GM21723 (cell line): ENCODE data around the gene PSMB2.
"Not testable (repeated sequence)": the region's sequence is repeated elsewhere in the genome, so short reads cannot be mapped to it uniquely, and the experiment has no call there.

Experiments
- ATAC-seq: cut with Tn5 transposase; IDR thresholded peaks from one replicate; pipeline ENCODE4 v1.9.1; 2021; ENCODE audit warnings: mild to moderate bottlenecking, moderate library complexity; ENCODE audit not compliant: unreplicated experiment

PSMB2 gene

GRCh38 chr1:35641233-35641866, at the start of gene PSMB2:
TSS of gene PSMB2 (minus strand) at chr1:35641526. CDS start at chr1:35641432, 94 bp downstream.
- peak; percentile 81 for ATAC-seq

- no peak for ATAC-seq
Measured at GRCh38 chr1:35691080-35691479, 49.8 kb upstream of the PSMB2 start.

- not testable (repeated sequence) for ATAC-seq
Measured at GRCh38 chr1:35690103-35690502, 48.8 kb upstream of the PSMB2 start.

GRCh38 chr1:35688161-35688560, 46.8 kb upstream of the PSMB2 start:
- ATAC-seq: no peak

GRCh38 chr1:35683012-35683411, 41.7 kb upstream of the PSMB2 start:
- no peak for ATAC-seq

GRCh38 chr1:35680271-35680670, 38.9 kb upstream of the PSMB2 start:
- no peak for ATAC-seq

- ATAC-seq: no peak
Measured at GRCh38 chr1:35675773-35676172, 34.4 kb upstream of the PSMB2 start.

GRCh38 chr1:35674111-35674510, 32.8 kb upstream of the PSMB2 start:
- no peak for ATAC-seq

GRCh38 chr1:35672116-35672515, 30.8 kb upstream of the PSMB2 start:
- no peak for ATAC-seq

- ATAC-seq: no peak
Measured at GRCh38 chr1:35668506-35668905, 27.2 kb upstream of the PSMB2 start.

- no peak for ATAC-seq
Measured at GRCh38 chr1:35666916-35667315, 25.6 kb upstream of the PSMB2 start.

- ATAC-seq: no peak
Measured at GRCh38 chr1:35666216-35666615, 24.9 kb upstream of the PSMB2 start.

- ATAC-seq: no peak
Measured at GRCh38 chr1:35663434-35663833, 22.1 kb upstream of the PSMB2 start.

- no peak for ATAC-seq
Measured at GRCh38 chr1:35661474-35661795, 20.1 kb upstream of the PSMB2 start.

- no peak for ATAC-seq
Measured at GRCh38 chr1:35660581-35661473, 19.5 kb upstream of the PSMB2 start.

GRCh38 chr1:35659589-35659988, 18.3 kb upstream of the PSMB2 start:
- ATAC-seq: no peak

- no peak for ATAC-seq
Measured at GRCh38 chr1:35657851-35658250, 16.5 kb upstream of the PSMB2 start.

- ATAC-seq: no peak
Measured at GRCh38 chr1:35656863-35657232, 15.5 kb upstream of the PSMB2 start.

GRCh38 chr1:35656148-35656862, 15.0 kb upstream of the PSMB2 start:
- no peak for ATAC-seq

- no peak for ATAC-seq
Measured at GRCh38 chr1:35655196-35655595, 13.9 kb upstream of the PSMB2 start.

GRCh38 chr1:35650416-35650815, 9.1 kb upstream of the PSMB2 start:
- ATAC-seq: no peak

GRCh38 chr1:35646043-35646442, 4.7 kb upstream of the PSMB2 start:
- no peak for ATAC-seq
